Measurements from ENCODE around the gene TRAPPC5.

The TRAPPC5 gene

DNA sequence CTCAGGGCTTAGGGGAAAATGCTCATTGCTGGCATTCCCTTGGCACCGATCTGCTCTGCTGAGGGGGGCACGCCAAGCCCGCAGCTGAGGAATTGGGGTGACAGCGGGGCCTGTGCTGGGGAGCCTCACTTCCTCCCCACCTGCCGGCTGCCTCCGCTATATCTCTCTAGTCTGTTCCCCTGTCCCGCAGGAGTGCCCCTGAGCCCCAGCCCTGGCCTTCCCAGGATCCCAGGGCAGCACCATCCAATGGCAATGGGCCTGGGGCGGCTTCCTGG lies 34.3 kb upstream of the TRAPPC5 start:
- DNase-seq, result no peak

DNA sequence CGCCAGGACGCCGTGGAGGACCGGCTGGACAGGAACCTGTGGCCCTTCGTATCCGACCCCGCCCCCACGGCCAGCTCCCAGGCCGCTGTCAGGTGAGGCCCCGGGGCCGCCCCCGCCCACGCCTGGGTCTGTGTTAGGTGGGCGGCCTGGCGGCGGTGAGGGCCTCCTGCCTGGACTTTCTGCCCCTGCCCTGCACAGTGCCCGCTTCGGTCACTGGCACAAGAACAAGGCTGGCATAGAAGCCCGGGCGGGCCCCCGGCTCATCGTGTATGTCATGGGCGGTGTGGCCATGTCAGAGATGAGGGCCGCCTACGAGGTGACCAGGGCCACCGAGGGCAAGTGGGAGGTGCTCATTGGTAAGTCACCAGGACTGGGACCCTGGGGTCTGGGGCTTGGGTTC lies 33.5 kb upstream of the TRAPPC5 start:
- DNase-seq, result no peak

DNA sequence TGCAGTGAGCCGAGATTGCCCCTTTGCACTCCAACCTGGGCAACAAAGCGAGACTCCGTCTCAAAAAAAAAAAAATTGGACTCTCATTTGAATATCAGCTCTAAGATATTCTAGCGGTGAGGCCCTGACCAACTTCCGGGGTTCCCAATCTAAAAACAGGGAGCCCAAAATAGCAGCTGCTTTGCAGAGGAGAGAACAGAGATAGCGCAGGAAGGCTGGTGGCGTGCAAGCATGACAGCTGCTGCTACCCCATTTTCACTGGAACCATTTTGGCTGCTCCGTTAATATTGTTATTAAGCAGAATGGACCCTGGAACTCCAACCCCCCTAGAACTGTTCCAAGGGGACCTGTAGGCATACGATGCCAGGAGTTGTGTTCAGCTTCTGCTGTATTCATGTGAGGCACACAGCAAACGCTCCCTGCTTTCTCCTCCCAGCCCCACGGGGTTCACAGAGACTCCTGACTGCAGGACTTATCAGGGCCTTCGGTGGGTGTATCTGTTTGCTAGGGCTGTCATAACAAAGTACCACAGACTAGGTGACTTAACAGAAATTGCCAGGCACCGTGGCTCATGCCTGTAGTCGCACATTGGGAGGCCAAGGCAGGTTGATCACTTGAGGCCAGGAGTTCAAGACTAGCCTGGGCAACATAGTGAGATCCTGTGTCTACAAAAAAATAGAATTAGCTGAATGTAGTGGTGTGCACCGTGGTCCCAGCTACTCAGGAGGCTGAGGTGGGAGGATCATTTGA lies 32.2 kb upstream of the TRAPPC5 start:
- DNase-seq, result no peak

DNA sequence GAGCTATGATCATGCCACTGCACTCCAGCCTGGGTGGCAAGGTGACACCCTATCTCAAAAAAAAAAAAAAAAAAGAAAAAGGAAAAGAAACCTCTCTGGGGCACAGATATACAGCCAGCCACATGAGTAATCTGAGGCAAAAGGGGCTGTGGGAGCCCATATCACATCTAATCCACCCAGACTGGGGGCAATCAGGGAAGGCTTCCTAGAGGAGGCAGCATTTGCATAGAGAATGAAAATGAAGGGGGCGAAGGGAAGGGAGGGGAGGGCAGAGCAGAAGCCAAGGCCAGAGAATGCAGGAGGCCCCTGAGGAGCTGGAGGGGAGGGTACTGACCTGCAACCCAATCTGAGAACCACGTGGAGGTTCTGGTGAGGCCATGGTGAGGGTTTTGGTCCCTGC lies 30.5 kb upstream of the TRAPPC5 start:
- no peak for DNase-seq

DNA sequence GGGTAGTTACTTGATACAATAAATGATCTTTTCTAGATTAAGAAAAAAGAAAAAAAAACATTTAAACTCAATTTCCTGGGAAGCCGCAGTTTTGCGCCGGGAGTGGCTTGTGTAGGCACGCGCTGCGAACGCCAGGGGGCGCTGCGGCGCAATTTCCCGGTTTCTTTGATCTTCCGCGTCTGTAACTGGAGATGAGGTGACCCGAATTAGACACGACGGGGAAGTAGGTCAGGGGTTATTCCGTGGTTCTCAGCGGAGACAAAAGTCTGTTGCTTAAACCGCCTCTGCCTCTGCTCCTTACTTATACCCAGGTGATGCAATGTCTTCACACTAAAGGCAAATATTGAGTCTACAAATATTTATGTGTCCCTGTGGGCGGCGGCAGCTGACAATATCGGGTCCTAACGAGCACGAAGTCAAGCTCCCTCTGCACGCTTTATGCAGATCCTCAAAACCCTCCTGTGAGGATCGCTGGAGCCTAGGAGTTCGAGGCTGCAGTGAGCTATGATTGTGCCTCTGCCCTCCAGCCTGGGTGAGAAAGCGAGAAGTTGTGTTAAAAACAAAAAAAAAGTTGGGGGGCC lies 28.5 kb upstream of the TRAPPC5 start:
- DNase-seq, result peak; percentile 80

DNA sequence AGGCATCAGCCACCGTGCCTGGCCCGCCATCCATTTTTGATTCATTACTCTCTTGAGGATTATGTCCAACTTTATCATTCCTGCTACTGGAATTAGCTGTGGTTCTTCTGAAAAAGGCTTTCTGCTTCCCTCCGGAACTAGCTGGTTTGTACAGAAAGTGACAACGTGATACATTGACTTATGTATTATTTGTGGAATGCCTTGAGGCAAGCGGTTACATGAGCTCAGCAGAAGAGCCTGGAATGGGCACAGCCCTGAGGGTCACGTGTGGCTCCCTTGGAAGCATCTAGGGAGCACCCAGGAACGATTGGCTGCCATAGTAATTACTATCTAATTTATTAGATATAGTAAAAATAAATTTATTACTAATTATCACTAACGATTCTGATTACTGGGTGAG lies 26.2 kb upstream of the TRAPPC5 start:
- DNase-seq, result no peak

DNA sequence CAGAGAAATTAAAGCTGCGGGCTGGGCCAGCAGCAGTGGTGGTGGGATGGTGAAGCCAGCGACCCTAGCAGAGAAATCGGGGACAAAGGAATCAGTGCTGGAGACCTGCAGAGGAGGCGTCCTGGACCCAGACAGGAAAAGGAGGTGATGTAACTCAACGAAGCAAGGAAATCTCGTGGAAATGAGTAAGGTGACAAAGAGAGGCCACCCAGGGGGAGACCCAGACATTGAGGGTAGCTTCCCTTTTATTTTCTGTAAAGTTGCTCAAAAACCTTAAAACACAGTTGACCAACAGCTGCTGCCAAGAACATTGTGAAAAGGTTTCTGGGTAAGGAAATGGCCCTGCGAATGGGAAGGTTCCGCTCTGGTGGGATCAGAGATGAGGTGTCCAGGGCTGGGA lies 25.1 kb upstream of the TRAPPC5 start:
- no peak for DNase-seq

DNA sequence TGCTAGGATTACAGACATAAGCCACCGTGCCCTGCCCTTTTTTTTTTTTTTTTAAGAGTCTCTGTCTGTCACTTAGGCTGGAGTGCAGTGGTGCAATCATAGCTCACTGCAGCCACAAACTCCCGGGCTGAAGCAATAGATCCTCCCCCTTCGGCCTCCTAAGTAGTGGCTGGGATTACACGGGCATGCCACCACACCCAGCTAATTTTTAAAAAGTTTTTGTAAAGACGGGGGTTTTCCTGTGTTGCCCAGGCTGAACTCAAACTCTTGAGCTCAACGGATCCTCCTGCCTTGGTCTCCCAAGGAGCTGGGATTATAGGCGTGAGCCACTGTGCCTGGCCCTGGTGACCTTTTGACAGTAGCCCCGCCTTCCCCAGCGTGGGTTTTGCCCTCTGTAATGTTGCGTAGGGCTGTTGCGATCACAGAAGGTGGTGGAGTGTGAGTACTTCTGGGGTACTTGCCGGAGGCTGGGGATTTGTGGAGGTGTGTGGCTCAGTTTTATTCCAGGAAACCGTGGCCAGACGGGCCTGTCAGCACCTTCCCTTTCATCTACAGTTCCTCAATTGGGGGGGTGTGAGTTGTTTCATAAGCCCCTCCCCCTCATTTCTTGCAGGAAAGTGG lies 23.4 kb upstream of the TRAPPC5 start:
- no peak for DNase-seq

DNA sequence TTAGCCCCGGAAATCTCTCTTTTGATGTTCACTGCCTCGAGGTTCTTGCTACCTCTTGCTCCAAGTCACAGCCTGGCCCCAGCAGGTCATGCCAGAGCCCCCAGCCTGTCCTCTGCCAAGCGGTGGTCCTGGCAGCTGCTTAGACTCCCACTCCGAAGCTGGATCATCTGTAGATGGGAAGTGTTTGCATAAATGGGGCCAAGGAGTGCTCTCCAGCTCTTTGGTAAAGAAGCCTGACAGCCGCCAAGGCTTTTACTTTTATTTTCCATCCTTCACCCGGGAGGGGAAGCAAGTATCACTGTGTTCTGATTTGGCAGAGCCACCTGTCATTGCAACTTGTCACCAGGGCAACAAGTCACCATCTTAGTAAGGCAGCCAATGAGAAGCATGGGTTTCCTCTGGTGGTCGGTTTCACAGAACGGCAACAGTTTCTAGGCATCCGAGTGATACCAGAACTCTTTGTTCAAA lies 22.4 kb upstream of the TRAPPC5 start:
- DNase-seq, result no peak

DNA sequence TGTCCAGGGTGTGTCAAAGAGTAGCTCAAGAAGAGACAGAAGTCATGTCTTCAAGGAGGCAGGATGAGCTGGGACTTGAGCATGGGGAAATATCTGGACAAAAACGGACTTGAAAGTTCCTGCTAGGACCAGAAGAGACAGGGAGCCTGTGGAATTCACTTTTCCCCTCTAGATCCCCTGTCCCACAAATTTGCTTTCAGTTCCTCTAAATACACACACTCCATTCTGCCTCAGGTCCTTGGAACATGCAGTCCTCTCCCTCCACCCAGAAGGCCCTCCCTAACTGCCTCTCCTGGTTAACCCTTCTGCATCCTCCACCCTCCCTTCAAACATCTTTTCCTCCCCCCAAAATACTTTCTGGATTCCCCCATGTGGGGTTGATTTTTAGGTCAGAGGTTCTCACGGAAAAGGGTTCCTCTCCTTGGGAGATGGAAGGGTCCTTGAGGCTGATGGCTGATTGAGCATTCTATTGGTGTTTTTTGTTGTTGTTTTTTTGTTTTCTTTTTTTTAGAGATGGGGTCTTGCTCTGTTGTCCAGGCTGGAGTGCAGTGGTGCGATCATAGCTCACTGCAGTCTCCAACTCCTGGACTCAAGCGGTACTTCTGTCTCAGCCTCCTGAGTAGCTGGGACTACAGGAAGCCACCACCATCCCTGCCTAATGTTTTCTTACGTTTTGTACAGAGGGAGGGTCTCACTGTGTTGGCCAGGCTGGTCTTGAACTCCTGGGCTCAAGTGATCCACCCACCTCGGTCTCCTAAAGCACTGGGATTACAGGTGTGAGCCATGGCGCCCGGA lies 18.7 kb upstream of the TRAPPC5 start:
- DNase-seq, result no peak

DNA sequence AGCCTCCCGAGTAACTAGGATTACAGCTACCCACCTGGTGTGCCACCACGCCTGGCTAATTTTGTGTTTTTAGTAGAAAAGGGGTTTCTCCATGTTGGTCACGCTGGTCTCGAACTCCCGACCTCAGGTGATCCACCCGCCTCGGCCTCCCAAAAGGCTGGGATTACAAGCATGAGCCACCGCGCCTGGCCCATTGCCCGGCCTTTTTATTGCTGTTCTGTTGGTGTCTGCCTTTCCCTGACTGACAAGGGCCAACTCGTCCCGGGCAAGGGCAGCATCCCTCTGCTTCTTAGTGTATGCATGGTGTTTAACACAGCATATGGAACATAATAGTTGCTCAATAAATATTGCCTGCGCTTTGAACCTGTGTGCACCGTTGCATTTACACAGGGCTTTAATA lies 18.0 kb upstream of the TRAPPC5 start:
- no peak for DNase-seq

DNA sequence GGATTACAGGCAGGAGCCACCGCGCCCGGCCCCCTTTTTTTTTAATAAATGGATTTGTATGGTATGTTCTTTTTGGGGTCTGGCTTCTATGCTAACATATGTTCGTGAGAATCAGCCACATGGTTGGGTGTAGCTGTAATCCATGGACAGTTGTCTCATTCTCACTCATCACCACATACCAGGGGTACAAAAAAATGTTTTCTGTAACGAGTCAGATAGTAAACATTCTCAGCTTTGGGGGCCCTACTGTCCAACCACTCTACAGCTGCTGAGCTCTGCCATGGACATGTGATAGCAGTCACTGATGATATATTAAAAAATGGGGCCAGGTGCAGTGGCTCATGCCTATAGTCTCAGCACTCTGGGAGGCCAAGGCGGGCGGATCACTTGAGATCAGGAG lies 16.9 kb upstream of the TRAPPC5 start:
- no peak for DNase-seq

DNA sequence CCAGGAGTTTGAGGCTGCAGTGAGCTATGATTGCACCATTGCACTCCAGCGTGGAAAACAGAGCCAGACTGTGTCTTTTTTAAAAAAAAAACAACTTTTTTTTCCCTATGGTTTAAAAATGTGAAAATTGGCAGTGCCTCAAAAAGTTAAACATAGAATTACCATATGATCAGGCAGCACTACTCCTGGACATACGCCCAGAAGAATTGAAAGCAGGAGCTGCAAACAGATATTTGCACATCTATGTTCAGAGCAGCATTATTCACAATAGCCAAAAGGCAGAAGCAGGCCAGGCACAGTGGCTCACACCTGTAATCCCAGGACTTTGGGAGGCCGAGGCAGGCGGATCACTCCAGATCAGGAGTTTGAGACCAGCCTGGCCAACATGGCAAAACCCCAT lies 15.6 kb upstream of the TRAPPC5 start:
- no peak for DNase-seq

DNA sequence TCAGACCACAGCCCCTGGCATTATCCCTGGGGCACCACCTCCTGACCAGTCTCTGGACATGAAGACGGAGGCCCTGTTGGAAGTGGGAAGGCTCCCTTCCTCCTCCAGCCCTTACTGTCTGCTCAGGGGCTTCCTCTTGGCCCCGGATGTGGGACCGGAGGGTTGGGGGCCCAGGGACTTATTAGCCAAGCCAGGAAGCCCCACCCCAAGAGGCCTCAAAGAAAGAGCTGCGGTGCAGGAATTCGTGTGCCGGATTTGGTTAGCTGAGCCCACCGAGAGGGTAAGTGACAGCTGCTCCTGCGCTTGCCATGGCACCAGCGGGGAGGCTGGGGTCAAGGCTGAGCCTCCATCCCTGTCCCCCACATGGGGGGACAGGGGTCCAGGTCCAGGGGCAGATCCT lies 11.8 kb upstream of the TRAPPC5 start, which contains the start of gene RETN:
Gene RETN, plus strand, starts transcription at position 208 of the 400 bp plus-strand sequence. CDS start 278 bp downstream, outside the sequence.
- no peak for DNase-seq

DNA sequence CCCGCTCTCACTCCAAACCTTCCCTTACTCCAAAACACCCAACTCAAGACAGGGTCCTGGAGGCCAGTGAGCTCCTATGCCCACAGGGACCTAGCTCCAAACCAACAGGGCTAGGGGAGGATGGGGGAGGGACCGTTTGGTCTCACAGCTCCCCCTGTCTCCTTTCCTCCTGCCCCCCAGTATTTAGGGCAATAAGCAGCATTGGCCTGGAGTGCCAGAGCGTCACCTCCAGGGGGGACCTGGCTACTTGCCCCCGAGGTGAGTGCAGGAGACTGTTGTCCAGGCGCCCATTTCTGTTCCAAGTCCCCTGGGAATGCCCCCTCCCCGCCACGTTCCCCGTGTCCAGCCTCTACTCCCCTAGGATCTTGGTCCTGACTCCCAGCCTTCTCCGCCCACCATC lies 11.0 kb upstream of the TRAPPC5 start:
- DNase-seq, result no peak

DNA sequence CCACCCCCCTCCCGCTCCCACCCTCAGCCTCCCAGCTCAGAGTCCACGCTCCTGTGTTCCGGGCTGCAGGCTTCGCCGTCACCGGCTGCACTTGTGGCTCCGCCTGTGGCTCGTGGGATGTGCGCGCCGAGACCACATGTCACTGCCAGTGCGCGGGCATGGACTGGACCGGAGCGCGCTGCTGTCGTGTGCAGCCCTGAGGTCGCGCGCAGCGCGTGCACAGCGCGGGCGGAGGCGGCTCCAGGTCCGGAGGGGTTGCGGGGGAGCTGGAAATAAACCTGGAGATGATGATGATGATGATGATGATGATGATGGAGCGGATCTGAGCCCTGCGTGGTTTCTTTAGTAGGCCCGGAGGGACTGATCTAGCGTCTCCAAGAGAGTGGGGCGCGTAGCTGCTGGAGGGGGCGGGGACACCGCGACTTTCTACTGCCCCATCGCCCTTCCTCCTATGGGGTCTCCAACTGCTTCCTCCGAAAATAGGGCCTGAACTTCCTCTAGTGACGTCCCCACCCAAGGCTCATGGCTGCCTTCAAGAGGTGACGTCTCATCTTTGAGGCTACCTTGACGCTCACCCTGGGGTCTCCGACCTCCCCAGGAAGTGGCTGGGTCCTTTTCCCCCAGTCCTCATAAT lies 10.4 kb upstream of the TRAPPC5 start:
- DNase-seq, result no peak

DNA sequence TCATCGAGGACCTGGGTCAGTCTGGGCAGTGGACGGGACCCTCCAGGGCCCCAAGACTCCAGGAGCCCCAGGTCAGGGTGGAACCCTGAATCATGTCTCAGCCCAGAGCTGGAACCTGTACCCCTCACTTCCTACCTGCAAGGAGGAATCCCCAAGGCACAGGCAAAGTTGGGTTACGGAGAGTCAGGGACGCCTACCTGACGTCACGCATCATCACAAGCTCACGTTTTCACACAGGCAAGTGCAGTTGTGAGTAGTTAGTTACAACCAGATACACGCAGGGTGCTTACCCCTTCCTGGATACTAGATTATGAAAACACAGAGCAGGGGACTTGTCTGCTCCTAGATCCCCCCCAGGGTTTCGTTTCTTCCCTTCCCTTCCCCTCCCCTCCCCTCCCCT lies 9.8 kb upstream of the TRAPPC5 start:
- DNase-seq, result no peak

DNA sequence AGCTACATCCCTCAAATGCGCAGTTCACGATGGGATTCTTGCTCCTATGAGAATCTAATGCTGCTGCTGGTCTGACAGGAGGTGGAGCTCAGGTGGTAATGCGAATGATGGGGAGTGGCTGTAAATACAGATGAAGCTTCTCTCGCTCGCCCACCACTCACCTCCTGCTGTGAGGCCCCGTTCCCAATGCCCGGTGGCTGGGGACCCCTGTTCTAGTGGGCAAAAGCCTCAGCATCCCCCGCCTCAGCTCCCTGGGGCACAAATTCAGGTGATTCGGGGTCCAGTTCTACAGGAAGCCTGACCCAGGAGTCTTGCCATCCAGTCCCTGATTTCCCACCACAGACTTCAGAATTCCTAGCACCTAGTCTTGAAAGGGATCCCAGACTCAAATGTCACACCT lies 8.1 kb upstream of the TRAPPC5 start:
- no peak for DNase-seq

DNA sequence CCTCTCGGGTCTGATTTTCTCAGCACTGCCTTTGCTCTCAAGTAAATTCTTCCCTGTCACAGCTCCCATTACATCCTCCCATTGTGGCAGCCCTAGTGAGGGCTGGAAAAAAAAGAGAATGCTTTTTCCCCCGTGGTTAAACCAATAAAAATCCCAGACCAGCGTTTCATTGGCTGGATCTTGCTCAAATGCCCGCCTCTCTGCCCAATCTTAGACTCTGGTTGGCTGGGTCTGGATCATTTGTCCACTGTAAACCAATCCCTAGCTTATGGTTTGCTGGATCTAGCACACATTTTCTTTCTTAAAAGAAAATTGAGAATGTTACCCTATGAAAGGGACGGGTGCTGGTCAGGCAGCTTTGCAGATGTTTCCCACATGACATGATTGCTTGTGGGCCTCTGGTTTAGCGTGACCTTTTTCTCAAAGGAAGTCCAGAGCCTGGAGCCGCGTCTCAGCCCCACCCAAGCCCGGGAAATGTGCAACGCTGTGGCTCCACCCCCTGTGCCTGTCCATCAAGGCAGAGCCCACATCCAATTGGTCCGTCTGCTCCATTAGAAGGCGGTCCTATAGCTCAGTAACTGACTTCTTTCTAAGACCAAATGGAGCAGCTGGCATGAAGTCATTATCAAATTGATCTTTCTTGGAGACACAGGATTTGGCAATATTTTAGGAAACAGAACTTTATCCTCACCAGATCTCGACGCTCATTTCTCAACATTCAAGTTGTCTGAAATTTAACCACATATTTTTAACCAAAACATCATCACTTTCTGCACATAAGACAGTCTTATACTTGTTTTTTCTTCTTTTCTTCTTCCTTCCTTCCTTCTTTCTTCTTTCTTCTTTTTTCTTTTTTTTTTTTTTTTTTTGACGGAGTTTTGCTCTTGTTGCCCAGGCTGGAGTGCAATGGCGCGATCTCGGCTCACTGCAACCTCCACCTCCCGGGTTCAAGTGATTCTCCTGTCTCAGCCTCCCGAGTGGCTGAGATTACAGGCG lies 6.3 kb upstream of the TRAPPC5 start:
- no peak for DNase-seq

DNA sequence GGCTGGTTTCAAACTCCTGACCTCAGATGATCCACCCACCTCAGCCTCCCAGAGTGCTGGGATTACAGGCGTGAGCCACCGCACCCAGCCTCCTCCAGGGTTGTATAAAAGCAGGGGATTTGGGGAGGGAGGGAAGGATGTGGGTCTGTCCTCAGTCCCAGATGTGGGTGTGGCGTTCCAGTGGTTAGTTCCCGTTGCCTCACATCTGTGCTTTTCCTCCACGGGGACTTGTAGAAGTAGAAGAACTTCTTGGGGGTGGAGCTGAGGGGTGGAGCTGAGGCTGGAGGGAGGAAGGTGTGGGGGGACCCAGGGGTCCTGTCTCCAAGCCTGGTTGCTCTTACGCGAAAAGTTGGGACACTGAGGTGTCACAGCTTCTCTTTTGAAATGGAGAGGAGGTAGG lies 4.3 kb upstream of the TRAPPC5 start:
- DNase-seq, result no peak

DNA sequence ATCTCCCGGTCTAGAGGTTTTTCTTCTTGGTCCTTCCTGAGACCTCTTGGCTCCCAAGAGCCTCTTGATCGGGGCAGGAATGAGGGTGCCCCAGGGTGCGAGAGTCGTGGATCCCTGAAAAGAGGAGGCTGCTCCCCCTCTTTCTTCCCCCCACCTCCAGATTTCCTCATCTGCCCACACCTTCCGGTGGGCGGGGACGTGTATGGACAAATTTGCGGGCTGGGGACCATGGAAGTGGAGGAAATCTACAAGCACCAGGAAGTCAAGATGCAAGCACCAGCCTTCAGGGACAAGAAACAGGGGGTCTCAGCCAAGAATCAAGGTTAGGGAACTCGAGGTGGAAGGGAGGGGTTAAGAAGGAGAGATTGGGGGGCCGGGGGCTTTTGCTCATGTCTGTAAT lies 3.8 kb upstream of the TRAPPC5 start, which contains the start of gene MCEMP1:
Gene MCEMP1, plus strand, starts transcription at position 237 of the 400 bp plus-strand sequence. Its CDS starts 31 bp downstream, at position 268.
- no peak for DNase-seq

Measured in DMS153 (cell line).